Stromal cell of bone marrow (primary cell): ENCODE results near the gene FANCG.

Source experiments
- DNase-seq: peaks from one replicate; pipeline ENCODE4 v3.0.0-alpha.2; 2012; ENCODE audit warnings: low read depth

The FANCG gene

DNA sequence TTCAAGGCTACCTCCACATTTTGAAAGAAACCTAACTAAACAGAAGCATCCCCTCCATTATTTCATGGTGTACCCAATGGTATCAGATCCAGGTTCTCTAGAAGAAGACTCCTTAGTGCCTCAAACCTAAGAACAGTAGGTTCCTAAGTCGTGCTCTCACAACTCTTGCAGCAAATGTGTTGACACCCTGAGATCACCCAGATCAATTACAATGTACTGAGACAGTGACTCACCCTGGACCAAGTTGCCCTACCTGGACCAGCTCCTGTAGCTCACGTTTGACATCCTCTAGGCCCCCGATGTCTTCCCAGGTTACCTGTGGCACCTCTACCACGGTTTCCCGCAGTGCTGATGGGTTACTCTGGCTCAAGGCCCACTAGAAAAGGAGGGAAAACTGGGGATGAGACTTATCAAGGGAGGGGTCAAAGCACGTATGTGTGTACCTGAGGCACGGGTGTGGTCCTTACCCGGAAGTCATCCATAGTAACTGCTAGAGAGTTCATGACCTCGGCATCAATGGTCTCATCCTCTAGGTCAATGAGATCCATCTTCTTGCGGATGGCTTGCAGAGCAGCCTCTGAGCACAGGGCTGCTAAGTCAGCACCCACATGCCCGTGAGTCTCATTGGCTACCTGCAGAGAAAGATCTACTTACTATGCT, 19.1 kb downstream of the FANCG start:
- no peak for DNase-seq

DNA sequence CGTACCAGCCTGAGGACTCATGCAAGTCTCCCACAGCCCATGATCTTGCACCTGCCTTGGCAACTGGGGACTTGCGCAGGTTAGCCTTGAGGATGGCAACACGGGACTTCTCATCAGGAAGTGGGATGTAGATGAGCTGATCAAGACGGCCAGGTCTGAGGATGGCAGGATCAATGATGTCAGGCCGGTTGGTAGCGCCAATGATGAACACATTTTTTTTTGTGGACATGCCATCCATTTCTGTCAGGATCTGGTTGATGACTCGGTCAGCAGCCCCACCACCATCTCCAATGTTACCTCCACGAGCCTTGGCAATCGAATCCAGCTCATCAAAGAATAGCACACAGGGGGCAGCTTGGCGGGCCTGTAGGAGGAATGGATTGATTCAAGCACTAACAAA, 20.3 kb downstream of the FANCG start:
- DNase-seq: no peak

DNA sequence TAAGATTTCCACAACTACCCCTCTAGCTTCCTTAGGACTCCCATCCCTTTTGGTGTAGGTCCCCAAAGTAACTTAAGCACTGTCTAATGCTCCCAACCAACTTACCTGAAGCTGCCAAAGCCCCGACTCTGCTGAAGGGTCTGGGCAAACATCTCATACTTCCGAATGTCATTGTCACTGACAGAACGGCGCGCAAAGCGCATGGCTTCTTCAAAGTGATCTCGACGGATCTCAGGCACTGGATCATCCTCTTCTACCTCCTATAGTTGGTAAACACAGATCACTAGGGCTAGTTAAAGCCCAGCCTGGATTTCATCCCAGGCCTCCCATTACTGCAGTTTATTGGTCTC, 22.5 kb downstream of the FANCG start:
- no peak for DNase-seq

DNA sequence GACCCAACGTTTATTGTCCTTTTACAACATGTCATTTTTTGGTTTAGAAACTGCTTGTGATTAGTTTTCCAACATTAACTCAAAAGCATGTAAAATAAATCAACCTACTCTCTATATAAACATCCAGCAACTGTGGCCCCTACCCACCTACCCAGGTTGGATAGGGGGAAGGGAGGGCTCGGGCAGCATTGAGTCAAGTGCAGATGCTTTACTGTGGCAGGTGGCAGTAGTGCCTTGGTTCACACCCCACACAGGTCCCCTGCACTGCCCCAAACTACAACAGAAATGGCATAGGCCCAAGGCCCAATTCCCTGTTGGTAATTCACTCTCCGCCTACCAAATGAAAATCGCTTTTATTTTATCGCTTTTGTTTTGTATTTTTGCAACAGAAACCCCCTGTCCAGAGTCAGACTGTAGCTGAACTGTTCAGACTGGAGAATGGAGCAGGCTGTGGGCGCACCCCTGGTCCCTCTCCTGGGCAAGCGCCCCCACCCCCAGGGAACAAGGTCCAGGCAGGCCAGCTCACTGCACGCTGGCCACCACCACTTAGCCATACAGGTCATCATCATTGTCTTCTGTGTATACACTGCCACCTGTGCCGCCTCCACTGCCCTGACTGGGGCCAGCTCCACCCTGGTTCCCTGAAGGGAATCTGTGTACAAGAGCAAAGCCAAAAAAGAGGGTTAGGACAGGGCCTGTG, 23.0 kb downstream of the FANCG start:
- no peak for DNase-seq

DNA sequence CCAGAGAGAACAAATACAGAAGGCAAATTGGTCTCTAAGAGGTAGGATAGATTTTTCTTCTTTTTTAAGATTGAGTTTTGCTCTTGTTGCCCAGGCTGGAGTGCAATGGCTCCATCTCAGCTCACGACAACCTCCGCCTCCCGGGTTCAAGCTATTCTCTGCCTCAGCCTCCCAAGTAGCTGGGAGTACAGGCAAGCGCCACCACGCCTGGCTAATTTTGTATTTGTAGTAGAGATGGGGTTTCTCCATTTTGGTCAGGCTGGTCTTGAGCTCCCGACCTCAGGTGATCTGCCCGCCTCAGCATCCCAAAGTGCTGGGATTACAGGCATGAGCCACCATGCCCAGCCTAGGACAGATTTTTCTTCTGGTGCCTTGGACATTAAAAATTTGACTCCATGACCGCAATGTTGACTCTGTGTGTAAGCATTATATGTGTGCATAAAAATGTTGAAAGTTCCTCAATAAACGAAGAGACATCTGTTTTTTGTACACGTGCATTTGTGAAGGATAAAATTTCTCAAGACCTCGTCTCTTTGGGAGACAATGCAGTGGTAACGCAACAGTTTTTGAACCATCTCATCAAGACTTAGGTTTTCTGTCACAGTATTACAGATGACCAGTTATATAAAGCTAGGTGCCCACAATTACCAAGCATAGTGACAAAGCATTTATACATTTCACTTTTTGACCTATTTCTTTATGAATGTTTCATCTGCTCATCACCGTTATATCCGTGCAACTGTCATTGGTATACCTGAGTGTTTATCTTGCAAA, 24.7 kb downstream of the FANCG start:
- DNase-seq: no peak

DNA sequence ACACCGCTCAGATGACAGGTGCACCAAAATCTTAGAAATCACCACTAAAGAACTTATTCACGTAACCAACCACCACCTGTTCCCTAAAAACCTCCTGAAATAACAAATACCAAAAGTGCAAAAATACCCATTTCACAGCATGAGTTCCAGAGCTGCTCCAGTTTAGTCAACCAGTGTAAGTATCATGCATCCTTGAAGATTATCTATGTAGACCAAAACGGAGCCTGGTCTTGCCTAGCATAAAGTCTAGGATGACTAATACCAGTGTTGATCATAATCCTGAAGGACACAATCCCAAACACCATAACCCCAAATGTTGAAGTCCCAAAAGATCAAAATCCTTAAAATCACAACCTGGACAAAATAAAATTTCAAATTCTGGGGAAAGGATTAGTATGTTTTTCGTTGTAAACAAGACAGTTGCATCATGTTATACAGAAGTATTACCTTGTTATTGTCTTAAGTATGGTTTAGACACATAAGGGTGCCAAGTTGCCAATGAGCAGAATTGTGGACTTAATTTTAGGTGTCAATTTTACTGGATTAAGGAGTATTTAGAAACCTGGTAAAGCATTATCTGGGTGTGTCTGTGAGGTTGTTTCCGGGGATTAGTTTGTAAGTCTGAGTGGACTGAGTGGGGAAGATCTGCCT, 25.4 kb downstream of the FANCG start:
- no peak for DNase-seq

DNA sequence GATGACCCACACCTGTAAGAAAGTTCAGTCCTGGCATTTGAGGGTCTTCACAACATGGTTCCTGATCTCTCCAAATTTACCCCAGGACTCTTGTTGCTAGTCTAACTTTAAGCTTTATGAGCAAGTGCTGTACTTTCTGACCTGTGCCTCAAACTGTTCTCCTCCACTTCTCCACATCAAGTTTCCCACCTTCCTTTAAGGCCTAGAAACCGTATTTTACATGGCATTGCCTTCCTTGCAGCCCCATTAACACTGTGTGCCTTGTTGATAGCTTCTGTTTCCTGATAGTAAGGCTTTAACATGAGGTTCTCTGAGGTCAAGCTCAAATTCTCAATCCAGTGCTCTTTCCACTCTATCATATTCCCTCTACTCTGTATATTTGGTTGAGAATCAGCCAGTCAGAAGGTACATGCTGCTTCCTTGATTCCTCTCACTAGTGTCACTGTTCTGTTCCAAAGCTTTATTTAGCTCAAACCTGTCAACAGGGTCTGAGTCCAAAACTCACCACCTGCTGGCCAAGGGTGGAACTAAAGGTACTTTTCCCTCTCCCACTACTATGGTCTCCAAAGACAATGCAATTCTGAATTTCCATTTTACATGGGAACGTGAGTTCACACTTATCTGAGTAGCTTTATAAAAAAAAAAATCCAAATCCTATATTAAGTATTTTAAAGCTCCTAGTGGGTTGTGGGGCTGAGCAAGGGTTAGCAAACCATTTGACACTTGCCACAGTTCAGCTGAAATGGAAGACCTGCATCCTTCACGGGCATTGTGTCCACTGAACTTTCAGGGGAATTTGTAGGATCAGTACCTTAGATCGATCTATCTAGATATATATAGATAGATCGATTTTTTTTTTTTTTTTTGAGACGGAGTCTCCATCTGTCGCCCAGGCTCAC, 28.4 kb downstream of the FANCG start:
- no peak for DNase-seq

DNA sequence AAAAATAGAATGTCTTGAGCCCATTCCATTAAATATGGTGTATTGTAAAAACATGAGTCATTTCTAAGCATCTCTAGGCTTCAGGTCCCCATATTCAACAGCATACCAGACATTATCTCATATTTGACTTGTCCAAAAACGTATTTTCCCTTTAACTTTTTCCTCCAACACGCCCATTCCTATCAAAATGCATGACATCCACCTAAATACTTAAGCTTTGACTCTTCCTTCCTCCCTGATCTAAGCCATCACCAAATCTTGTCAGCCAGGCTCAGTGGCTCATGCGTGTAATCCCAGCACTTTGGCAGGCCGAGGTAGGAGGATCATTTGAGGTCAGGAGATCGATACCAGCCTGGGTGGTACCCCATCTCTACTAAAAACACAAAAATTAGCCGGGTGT, 31.2 kb downstream of the FANCG start:
- no peak for DNase-seq

DNA sequence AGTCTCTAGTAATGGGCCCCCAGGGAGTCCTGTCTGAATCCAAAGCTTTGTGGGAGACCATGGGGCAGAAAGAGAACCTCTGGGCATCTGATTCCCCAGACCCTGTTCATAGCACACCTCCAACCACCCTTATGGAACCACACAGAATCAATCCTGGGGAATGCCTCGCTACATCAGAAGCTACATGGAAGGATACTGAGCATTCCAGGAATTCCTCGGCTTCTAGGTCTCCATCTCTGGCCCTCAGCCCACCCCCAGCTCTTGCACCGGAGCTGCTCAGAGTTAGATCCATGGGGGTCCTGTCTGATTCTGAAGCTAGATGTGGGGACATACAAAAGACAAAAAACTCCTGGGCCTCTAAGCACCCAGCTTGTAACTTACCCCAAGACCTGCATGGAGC, 35.7 kb downstream of the FANCG start:
- DNase-seq: no peak

DNA sequence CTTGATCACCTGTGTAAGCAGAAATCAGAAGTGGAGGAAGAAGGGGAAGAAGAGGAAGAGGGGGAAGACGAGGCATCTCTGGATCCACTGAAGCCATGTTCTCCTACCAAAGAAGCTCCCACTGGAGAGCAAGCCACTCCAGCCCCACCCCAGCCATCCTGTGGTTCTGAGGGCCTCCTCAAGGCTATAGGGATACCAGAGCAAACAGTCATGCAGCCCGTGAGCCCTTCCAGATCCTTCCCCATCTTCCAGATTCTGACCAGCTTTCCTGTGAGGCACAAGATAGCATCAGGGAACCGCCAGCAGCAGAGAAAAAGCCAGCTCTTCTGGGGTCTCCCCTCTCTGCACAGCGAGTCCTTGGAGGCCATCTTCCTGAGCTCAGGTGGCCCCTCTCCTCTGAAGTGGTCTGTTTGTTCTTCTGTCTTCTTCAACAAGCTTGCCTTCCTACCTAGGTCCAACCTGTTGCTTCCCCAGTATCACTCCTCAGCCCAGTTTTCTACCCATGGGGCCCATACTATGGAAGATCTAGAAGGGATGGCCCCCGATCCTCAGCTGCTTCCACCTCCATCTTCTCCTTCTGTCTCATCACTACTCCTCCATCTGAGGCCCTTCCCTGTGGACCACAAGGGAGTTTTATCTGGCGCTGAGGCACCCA, 36.7 kb downstream of the FANCG start:
- DNase-seq: no peak

DNA sequence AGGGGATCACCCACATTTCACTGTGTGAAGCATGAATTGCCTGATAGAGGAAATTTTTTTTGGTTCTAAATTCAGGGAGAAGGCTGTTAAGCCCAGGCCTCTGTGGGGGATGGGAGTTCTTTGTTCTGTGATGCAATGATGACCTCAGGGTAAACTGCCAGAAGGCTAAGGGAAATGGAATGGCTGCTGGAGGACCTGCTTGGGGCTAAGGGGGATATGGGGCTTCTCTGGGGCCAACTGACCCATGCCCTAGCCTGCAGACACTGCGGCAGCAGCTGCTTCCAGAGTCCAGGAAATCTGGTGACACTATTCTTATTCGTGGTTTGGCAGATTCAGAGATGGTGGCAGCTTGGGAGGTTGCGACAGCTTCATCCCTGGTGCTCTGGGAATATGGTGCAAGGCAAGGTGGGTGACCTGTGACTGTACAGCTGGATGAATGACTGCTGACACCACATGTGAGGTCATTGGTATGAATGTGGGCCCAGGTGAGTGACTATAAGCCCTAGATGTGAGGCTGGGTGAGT, 37.6 kb downstream of the FANCG start:
- no peak for DNase-seq

DNA sequence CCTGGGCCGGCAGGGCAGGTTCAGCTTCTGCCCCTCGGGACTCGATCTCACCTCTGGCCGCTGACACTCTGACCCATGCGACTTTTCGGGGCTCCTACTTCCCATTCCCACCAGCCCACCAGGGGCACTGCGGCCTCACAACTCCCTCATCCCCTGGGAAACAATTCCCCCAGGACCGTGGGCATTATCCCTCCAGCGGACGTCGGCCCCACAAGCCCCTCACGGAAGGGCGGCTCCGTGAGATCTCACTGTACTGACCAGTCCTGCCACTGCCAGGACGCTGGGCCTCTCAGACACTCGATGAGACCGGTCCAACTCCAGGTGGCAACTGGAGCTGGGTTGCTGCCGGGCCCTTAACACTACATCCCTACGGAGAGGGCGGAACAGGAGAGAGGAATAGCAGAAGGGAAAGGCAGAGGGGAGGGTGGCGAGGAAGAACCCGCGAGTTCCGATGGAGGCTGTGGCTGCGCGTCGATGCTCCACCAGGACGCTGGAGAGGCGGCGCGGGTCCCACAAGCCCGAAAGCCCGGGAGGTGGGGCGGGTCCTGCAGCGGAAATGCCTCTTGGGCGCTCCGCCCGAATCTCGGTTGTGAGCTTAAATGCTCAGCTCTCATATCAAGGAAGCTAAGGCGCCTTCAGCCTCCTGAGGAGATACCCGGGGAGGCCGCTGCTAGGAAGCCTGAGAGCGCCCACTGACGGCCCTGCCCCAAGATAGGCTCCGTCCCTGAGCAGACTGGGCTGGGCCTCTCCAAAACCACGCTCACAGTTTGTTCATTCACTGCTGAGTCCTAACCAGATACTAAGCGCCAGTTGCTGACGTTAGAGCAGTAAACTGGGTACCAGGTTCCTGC, 43.7 kb downstream of the FANCG start:
- DNase-seq: peak; percentile 18

DNA sequence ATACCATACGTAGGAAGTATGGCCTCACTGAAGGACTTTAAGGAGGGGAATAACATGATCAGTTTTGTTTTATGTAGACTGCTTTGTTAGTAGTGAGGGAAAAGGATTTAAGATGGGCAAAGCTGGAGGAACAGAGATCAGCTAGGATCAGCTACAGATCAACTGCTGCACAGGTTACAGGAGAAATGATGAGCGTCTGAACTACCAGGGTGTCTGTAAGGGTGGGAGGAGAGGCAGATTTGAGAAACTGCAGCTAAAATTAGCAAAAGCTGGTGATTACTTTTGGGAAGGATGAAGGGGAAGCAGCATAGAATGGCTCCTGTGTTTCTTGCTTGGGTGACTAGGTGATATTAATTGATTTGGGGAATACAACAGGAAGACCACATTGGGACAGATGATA, 46.6 kb downstream of the FANCG start:
- no peak for DNase-seq

DNA sequence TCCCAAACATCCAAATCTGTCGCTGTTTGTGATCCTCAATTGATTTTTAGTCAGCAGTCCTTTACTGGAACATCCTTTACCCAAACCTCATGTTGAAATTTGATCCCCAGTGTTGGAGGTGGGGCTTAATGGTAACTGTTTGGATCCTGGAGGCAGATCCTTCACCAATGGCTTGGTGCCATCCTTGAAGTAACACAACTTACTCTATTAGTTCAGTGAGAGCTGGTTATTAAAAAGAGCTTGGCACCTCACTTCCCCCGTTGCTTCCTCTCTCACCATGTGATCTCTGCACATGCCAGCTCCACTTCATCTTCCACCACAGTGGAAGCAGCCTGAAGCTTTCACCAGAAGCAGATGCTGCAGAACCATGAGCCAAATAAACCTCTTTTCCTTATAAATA, 49.9 kb downstream of the FANCG start:
- no peak for DNase-seq

DNA sequence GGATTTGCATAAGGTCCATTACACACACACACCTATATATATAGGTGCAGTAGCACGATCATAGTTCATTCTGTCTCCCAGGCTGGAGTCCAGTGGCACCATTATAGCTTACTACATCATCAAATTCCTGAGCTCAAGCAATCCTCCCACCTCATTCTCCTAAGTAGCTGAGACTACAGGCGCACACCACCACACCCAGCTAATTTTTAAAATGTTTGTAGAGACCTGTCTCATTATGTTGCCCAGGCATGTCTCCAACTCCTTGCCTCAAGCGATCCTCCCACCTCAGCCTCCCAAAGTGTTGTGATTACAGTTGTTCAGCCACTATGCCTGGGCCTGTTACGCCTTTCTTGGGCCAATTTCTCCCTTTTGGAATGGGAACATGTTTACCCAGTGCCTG, 50.5 kb downstream of the FANCG start:
- DNase-seq: no peak

DNA sequence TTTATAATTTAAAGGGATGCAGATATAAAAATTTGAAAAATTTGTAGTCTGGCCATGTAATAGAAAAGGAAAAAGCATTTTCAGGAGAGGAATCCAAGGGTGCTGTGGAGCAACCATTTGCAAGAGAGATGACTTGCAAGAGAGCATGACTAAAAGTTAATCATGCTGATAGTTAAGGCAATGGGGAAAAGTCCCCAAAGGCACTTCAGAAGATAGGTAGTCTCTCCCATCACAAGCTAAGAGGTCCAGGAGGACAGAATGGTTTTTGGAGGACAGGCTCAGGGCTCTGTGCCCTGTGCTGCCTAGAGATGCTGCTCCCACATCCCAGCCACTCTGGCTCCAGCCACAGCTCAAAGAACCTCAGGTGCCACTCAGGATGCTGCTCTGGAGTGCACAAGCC, 51.4 kb downstream of the FANCG start:
- no peak for DNase-seq

DNA sequence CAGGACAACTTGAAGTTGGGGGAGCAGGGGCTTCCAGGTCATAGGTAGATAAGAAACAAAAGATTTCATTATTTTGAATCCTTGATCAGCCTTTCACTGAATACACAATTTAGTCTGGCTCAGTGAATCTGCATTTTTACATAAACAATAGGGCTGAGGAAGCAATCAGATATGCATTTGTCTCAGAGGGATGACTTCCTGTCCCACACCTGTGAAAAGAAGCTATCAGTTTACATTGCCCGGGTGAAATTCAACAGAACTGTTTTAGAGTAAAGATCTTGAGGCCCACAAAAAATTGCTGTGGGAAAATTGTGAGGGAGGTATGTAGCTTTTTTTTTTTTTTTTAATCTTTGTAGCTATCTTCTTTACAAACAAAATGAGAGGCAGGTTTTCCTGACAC, 51.9 kb downstream of the FANCG start:
- DNase-seq: no peak

DNA sequence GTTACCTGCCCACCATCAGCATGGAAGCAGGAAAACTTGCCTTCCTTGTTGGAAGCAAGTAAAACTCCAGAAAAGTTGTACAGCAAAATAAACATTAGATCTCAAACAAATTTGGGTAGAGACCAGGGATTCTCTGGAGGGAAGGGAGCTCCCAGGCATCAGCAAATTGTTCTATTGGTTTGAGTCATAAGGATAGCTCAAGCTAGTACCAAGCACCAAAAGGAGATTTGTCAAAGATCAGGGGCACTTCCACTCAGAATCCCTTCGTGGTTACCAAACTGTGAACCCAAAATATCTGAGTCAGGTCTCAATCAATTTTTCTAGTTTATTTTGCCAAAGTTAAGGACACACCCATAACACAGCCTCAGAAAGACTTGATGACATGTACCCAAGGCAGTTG, 52.4 kb downstream of the FANCG start:
- no peak for DNase-seq

DNA sequence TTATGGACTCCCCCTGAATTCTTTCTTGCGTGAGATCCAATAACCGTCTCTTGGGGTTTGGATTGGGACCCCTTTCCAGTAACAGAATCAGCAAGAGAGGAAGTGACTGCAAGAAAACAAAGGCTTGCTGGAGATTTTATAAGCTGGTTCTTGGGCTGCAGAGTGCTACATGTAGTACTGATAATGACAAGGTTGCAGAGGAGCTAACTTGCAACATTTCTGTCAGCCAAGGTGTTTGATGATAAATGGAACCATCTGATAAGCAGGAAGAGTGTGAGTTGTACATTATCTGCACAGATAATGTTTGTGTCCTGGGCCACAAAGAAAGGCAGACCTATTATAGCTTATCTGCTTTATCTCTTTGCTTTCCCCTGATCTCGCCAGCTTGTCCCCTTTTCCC, 53.1 kb downstream of the FANCG start:
- DNase-seq: no peak
